ENCODE measurements around the gene TBC1D1.

TBC1D1 gene

DNA sequence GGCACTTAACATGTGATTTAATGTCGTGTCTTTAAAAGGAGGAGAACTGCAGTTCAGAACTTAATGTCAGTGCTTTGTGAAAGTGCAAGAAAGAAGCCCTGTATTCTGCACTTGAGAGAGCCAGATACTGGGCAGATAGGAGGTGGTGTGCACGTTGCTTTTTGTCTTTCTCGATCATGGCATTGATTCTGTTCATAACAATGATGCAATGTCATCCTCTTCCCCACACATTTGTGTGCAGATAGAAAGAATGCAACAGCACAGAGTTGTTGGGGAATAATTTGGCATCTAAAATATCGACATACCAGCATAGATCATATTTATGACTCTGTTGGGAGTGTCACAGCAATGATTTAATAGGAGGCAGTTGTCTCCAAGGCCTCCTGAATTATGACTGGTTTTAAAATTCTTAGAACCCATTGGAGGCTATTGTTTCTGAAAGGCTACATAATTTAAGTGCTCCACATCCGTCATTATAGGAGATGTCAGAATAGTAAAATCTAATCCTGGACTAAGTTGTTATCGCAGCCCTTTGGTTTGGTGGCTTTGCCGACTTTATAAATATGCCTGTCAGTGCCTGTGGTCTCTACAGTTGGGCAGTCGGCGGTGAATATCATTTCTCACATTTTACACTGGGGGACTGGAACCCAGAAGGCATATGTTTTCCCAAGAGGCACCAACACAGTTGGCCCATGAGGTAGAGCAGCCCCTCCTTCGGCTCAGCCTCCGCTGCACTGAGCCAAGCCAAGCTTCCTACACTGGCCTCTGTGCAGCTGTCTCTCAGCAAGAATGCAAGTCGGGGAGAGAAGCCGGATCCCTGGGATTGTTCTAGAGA is 194.2 kb downstream of the TBC1D1 start:
- H3K4ac ChIP-seq (ENCODE audit: low read length), result no peak overlapping the region
- H3K27ac ChIP-seq (replicated peaks; ENCODE audit: low read length), result no peak overlapping the region
- peaks cover 2 to 20% of the 10 kb centered on the region in 2 donors for H3K4me1 ChIP-seq (ENCODE audit: control insufficient read depth in 2 of 2, insufficient read depth in 1 of 2, low read depth in 1 of 2, low read length in 2 of 2)
- no peak overlapping the region for H3K9ac ChIP-seq (ENCODE audit: low read depth, low read length, poor library complexity)
- H3K79me1 ChIP-seq (ENCODE audit: low read depth, low read length), result no peaks in the 10 kb centered on the region
- H2BK5ac ChIP-seq (ENCODE audit: low read length), result no peak overlapping the region
- no peak overlapping the region for H3K4me3 ChIP-seq (ENCODE audit: low read length in 2 of 2)
- no CpG with 5 or more reads among the region's 13 CpGs for WGBS, 2 donors (ENCODE audit: extremely low coverage in 2 of 2, insufficient read length in 2 of 2, insufficient replicate concordance in 1 of 2)
- no peak overlapping the region for H2BK12ac ChIP-seq (ENCODE audit: low read length)
- H3K9me3 ChIP-seq (replicated peaks in 1 of 2; ENCODE audit: control insufficient read depth in 2 of 2, insufficient read depth in 1 of 2, low read depth in 1 of 2, low read length in 2 of 2), result no peaks in the 10 kb centered on the region
- H3K18ac ChIP-seq (ENCODE audit: low read length), result no peak overlapping the region
- H3K14ac ChIP-seq (ENCODE audit: low read length), result no peak overlapping the region
- no peak overlapping the region for H4K91ac ChIP-seq (ENCODE audit: low read depth, low read length, poor library complexity)
- H3K27me3 ChIP-seq (ENCODE audit: control insufficient read depth in 3 of 3, insufficient read depth in 3 of 3, low read depth in 1 of 3, low read length in 3 of 3), result no peaks in the 10 kb centered on the region
- peaks cover 0 to 7% of the 10 kb centered on the region in 2 donors for H3K36me3 ChIP-seq (replicated peaks in 1 of 2; ENCODE audit: control insufficient read depth in 2 of 2, insufficient read depth in 2 of 2, low read length in 2 of 2)
- H3K23ac ChIP-seq (ENCODE audit: low read depth, low read length, poor library complexity), result no peak overlapping the region
- H2AK5ac ChIP-seq (ENCODE audit: low read depth, low read length), result no peak overlapping the region
- DNase-seq (ENCODE audit: low spot score), result no peak
- no peak overlapping the region for H2AFZ ChIP-seq (ENCODE audit: low read length)
- no peak overlapping the region for H3K4me2 ChIP-seq (ENCODE audit: insufficient read depth, low read length, poor library complexity, severe bottlenecking)
- H4K8ac ChIP-seq (ENCODE audit: low read depth, low read length), result no peak overlapping the region
- no peak overlapping the region for H2BK120ac ChIP-seq (ENCODE audit: low read depth, low read length)
- H2BK15ac ChIP-seq (ENCODE audit: low read length), result no peak overlapping the region

DNA sequence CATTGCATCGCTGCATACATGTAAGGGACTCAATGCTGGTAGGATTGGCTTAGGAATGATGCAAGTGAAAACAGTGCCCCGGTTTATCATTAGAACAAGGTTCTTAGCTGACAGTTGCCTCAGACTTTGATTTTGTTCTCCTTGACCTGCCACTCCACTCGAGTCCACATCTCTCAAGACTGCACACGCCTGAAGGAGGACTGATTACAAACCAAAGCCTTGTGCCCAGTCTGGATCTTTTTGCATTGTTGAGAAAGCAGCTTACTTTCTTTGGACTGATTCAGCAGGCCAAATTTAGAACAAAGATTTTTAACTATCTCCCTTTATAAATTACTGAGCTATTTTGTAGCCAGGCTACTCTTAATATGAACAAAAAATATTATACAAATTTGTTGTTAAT is 194.9 kb downstream of the TBC1D1 start:
- no peaks in the 10 kb centered on the region for H3K9me3 ChIP-seq (replicated peaks in 1 of 2; ENCODE audit: control insufficient read depth in 2 of 2, insufficient read depth in 1 of 2, low read depth in 1 of 2, low read length in 2 of 2)
- H2AFZ ChIP-seq (ENCODE audit: low read length), result no peak overlapping the region
- H3K23ac ChIP-seq (ENCODE audit: low read depth, low read length, poor library complexity), result no peak overlapping the region
- peaks cover 2 to 13% of the 10 kb centered on the region in 2 donors for H3K4me1 ChIP-seq (ENCODE audit: control insufficient read depth in 2 of 2, insufficient read depth in 1 of 2, low read depth in 1 of 2, low read length in 2 of 2)
- DNase-seq (ENCODE audit: low spot score), result no peak
- no peak overlapping the region for H3K9ac ChIP-seq (ENCODE audit: low read depth, low read length, poor library complexity)
- H3K79me1 ChIP-seq (ENCODE audit: low read depth, low read length), result no peaks in the 10 kb centered on the region
- H4K8ac ChIP-seq (ENCODE audit: low read depth, low read length), result no peak overlapping the region
- no peak overlapping the region for H2BK15ac ChIP-seq (ENCODE audit: low read length)
- H3K14ac ChIP-seq (ENCODE audit: low read length), result no peak overlapping the region
- no CpG with 5 or more reads among the region's 4 CpGs for WGBS, 2 donors (ENCODE audit: extremely low coverage in 2 of 2, insufficient read length in 2 of 2, insufficient replicate concordance in 1 of 2)
- no peak overlapping the region for H3K27ac ChIP-seq (replicated peaks; ENCODE audit: low read length)
- no peak overlapping the region for H2AK5ac ChIP-seq (ENCODE audit: low read depth, low read length)
- H3K4me3 ChIP-seq (ENCODE audit: low read length in 2 of 2), result no peak overlapping the region
- no peak overlapping the region for H2BK120ac ChIP-seq (ENCODE audit: low read depth, low read length)
- no peak overlapping the region for H3K4ac ChIP-seq (ENCODE audit: low read length)
- peaks cover 0 to 10% of the 10 kb centered on the region in 2 donors for H3K36me3 ChIP-seq (replicated peaks in 1 of 2; ENCODE audit: control insufficient read depth in 2 of 2, insufficient read depth in 2 of 2, low read length in 2 of 2)
- no peaks in the 10 kb centered on the region for H3K27me3 ChIP-seq (ENCODE audit: control insufficient read depth in 3 of 3, insufficient read depth in 3 of 3, low read depth in 1 of 3, low read length in 3 of 3)
- no peak overlapping the region for H2BK5ac ChIP-seq (ENCODE audit: low read length)
- no peak overlapping the region for H2BK12ac ChIP-seq (ENCODE audit: low read length)
- no peak overlapping the region for H3K4me2 ChIP-seq (ENCODE audit: insufficient read depth, low read length, poor library complexity, severe bottlenecking)
- no peak overlapping the region for H4K91ac ChIP-seq (ENCODE audit: low read depth, low read length, poor library complexity)
- no peak overlapping the region for H3K18ac ChIP-seq (ENCODE audit: low read length)

DNA sequence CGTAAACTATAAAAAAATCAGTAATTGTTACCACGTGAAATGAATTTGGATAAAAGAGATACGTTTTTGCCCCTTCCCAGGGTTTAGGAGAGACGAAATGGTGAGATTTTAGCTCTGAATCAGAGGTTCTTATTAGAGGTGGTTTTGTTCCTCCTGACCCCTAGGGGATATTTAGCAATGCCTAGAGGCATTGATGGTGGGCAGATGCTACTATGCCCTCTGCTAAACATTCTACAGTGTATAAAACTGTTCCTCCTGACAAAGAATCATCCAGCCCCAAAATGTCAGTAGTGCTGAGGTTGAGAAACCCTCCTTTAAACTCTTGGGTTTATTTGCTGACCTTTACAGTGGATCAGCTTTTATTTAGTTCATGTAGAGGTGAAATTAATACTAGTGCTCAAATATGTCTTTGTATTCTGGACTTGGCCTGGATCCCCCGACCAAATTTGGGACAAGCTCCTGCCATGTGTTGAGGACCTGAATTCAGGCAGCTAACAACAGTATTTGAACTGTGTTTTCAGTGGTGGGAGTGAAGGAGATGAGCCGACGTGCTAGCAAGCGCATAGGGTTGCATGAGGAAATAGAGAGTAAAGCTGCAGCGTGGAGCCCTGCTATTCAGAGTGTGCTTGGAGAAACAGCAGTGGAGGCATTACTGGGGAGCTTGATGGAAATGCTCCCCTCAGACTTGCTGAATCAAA is 195.4 kb downstream of the TBC1D1 start:
- no peak overlapping the region for H3K9ac ChIP-seq (ENCODE audit: low read depth, low read length, poor library complexity)
- H2BK15ac ChIP-seq (ENCODE audit: low read length), result no peak overlapping the region
- no peaks in the 10 kb centered on the region for H3K79me1 ChIP-seq (ENCODE audit: low read depth, low read length)
- no peak overlapping the region for H2BK12ac ChIP-seq (ENCODE audit: low read length)
- H2AFZ ChIP-seq (ENCODE audit: low read length), result no peak overlapping the region
- H3K4me3 ChIP-seq (ENCODE audit: low read length in 2 of 2), result no peak overlapping the region
- H2BK120ac ChIP-seq (ENCODE audit: low read depth, low read length), result no peak overlapping the region
- no peak overlapping the region for H4K91ac ChIP-seq (ENCODE audit: low read depth, low read length, poor library complexity)
- H3K27ac ChIP-seq (replicated peaks; ENCODE audit: low read length), result no peak overlapping the region
- H2AK5ac ChIP-seq (ENCODE audit: low read depth, low read length), result no peak overlapping the region
- no peak overlapping the region for H3K18ac ChIP-seq (ENCODE audit: low read length)
- no peak overlapping the region for H3K23ac ChIP-seq (ENCODE audit: low read depth, low read length, poor library complexity)
- no peaks in the 10 kb centered on the region for H3K27me3 ChIP-seq (ENCODE audit: control insufficient read depth in 3 of 3, insufficient read depth in 3 of 3, low read depth in 1 of 3, low read length in 3 of 3)
- H2BK5ac ChIP-seq (ENCODE audit: low read length), result no peak overlapping the region
- H3K4ac ChIP-seq (ENCODE audit: low read length), result no peak overlapping the region
- H3K4me1 ChIP-seq (ENCODE audit: control insufficient read depth in 2 of 2, insufficient read depth in 1 of 2, low read depth in 1 of 2, low read length in 2 of 2), result peaks cover 2 to 7% of the 10 kb centered on the region in 2 donors
- no CpG with 5 or more reads among the region's 9 CpGs for WGBS, 2 donors (ENCODE audit: extremely low coverage in 2 of 2, insufficient read length in 2 of 2, insufficient replicate concordance in 1 of 2)
- H3K4me2 ChIP-seq (ENCODE audit: insufficient read depth, low read length, poor library complexity, severe bottlenecking), result no peak overlapping the region
- H3K36me3 ChIP-seq (replicated peaks in 1 of 2; ENCODE audit: control insufficient read depth in 2 of 2, insufficient read depth in 2 of 2, low read length in 2 of 2), result peaks cover 0 to 16% of the 10 kb centered on the region in 2 donors
- H4K8ac ChIP-seq (ENCODE audit: low read depth, low read length), result no peak overlapping the region
- no peak overlapping the region for H3K14ac ChIP-seq (ENCODE audit: low read length)
- DNase-seq (ENCODE audit: low spot score), result no peak
- no peaks in the 10 kb centered on the region for H3K9me3 ChIP-seq (replicated peaks in 1 of 2; ENCODE audit: control insufficient read depth in 2 of 2, insufficient read depth in 1 of 2, low read depth in 1 of 2, low read length in 2 of 2)

GRCh38 chr4:38086849-38087226 is 196.0 kb downstream of the TBC1D1 start:
- no peak overlapping the region for H4K8ac ChIP-seq (ENCODE audit: low read depth, low read length)
- H2AFZ ChIP-seq (ENCODE audit: low read length), result no peak overlapping the region
- no peak overlapping the region for H3K4me3 ChIP-seq (ENCODE audit: low read length in 2 of 2)
- H3K9me3 ChIP-seq (replicated peaks in 1 of 2; ENCODE audit: control insufficient read depth in 2 of 2, insufficient read depth in 1 of 2, low read depth in 1 of 2, low read length in 2 of 2), result no peaks in the 10 kb centered on the region
- DNase-seq (ENCODE audit: low spot score), result no peak
- H3K4me2 ChIP-seq (ENCODE audit: insufficient read depth, low read length, poor library complexity, severe bottlenecking), result no peak overlapping the region
- peaks cover 3 to 19% of the 10 kb centered on the region in 2 donors for H3K36me3 ChIP-seq (replicated peaks in 1 of 2; ENCODE audit: control insufficient read depth in 2 of 2, insufficient read depth in 2 of 2, low read length in 2 of 2)
- no peak overlapping the region for H3K4ac ChIP-seq (ENCODE audit: low read length)
- no peak overlapping the region for H4K91ac ChIP-seq (ENCODE audit: low read depth, low read length, poor library complexity)
- H2BK5ac ChIP-seq (ENCODE audit: low read length), result no peak overlapping the region
- H3K14ac ChIP-seq (ENCODE audit: low read length), result no peak overlapping the region
- no peak overlapping the region for H2BK15ac ChIP-seq (ENCODE audit: low read length)
- no peak overlapping the region for H3K27ac ChIP-seq (replicated peaks; ENCODE audit: low read length)
- no peaks in the 10 kb centered on the region for H3K79me1 ChIP-seq (ENCODE audit: low read depth, low read length)
- H2AK5ac ChIP-seq (ENCODE audit: low read depth, low read length), result no peak overlapping the region
- WGBS, 2 donors (ENCODE audit: extremely low coverage in 2 of 2, insufficient read length in 2 of 2, insufficient replicate concordance in 1 of 2), result no CpG with 5 or more reads among the region's 2 CpGs
- H3K4me1 ChIP-seq (ENCODE audit: control insufficient read depth in 2 of 2, insufficient read depth in 1 of 2, low read depth in 1 of 2, low read length in 2 of 2), result peaks cover 2% of the 10 kb centered on the region in 2 donors
- H3K9ac ChIP-seq (ENCODE audit: low read depth, low read length, poor library complexity), result no peak overlapping the region
- no peak overlapping the region for H2BK120ac ChIP-seq (ENCODE audit: low read depth, low read length)
- no peak overlapping the region for H3K18ac ChIP-seq (ENCODE audit: low read length)
- no peak overlapping the region for H3K23ac ChIP-seq (ENCODE audit: low read depth, low read length, poor library complexity)
- H3K27me3 ChIP-seq (ENCODE audit: control insufficient read depth in 3 of 3, insufficient read depth in 3 of 3, low read depth in 1 of 3, low read length in 3 of 3), result no peaks in the 10 kb centered on the region
- no peak overlapping the region for H2BK12ac ChIP-seq (ENCODE audit: low read length)

All from neuronal stem cell (in vitro differentiated cells).